Activated CD4-positive, alpha-beta T cell treated with anti-CD3 and anti-CD28 coated beads, Interleukin-2, Interleukin-6, amounts not matched to agents 100 ng/mL and 50 ng/mL, durations not matched to agents 16 hours and 8 hours (primary cell): ENCODE results near the gene KRT80.

Experiments
- DNase-seq: peaks from one replicate; pipeline ENCODE4 v3.0.0-alpha.2; 2020

The KRT80 gene

GRCh38 chr12:52175371-52176350 is 16.2 kb downstream of the KRT80 start:
- no peak for DNase-seq

- no peak for DNase-seq
These were observed 18.3 kb downstream of the KRT80 start for GRCh38 chr12:52173526-52173925.

- DNase-seq: no peak
These were observed 18.9 kb downstream of the KRT80 start for GRCh38 chr12:52172956-52173355.

GRCh38 chr12:52171950-52172512 is 19.8 kb downstream of the KRT80 start:
- peak; percentile 35 for DNase-seq

- DNase-seq: no peak
These were observed 21.0 kb downstream of the KRT80 start for GRCh38 chr12:52170827-52171226.

- DNase-seq: no peak
These were observed 21.9 kb downstream of the KRT80 start for GRCh38 chr12:52169886-52170285.

- DNase-seq: no peak
These were observed 23.6 kb downstream of the KRT80 start for GRCh38 chr12:52168019-52168717.

- no peak for DNase-seq
These were observed 24.3 kb downstream of the KRT80 start for GRCh38 chr12:52167526-52167925.

GRCh38 chr12:52166672-52167071 is 25.1 kb downstream of the KRT80 start:
- DNase-seq: no peak

- DNase-seq: no peak
These were observed 26.5 kb downstream of the KRT80 start for GRCh38 chr12:52165096-52165855.

- DNase-seq: no peak
These were observed 27.2 kb downstream of the KRT80 start for GRCh38 chr12:52164624-52165023.

GRCh38 chr12:52162981-52163380 is 28.8 kb downstream of the KRT80 start:
- no peak for DNase-seq

GRCh38 chr12:52160200-52160599 is 31.6 kb downstream of the KRT80 start:
- DNase-seq: no peak

- no peak for DNase-seq
These were observed 34.2 kb downstream of the KRT80 start for GRCh38 chr12:52157566-52158150.

- peak; percentile 81 for DNase-seq
These were observed 34.9 kb downstream of the KRT80 start for GRCh38 chr12:52156757-52157565.

- no peak for DNase-seq
These were observed 35.5 kb downstream of the KRT80 start for GRCh38 chr12:52156311-52156710.

- no peak for DNase-seq
These were observed 36.6 kb downstream of the KRT80 start for GRCh38 chr12:52155048-52155868.

GRCh38 chr12:52152905-52153317 is 38.9 kb downstream of the KRT80 start:
- no peak for DNase-seq

GRCh38 chr12:52151837-52152783 is 39.7 kb downstream of the KRT80 start:
- peak; percentile 69 for DNase-seq
